ENCODE data around the gene DGKI. TPM values are rescaled to one million over a fixed set of nuclear protein-coding genes. Genes with fewer than 3 reads are reported as not detected.
A peak's percentile ranks its signal among the peaks of the same experiment; 100 is the strongest.

The DGKI gene
- total RNA-seq, 1 donor from 2014 or later = 0.69 TPM

DNA sequence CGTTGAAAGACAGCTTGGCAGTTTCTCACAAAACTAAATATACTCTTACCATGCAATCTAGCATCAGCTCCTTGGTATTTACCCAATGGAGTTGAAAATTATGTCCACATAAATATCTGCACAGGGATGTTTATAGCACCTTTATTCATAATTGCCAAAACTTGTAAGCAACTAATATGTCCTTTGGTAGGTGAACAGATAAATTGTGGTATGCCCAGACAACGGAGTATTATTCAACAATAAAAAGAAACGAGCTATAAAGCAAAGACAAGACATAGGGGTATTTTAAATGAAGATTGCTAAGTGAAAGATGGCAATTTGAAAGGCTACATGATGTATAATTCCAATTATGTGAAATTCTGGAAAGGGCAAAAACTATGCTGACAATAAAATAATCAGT is 340.7 kb downstream of the DGKI start:
- no peaks in the 10 kb centered on the region for H3K9me3 Mint-ChIP-seq (ENCODE audit: unreplicated experiment)
- H3K4me3 Mint-ChIP-seq (ENCODE audit: unreplicated experiment) = no peak overlapping the region
- no peak for DNase-seq (ENCODE audit: low spot score)
- H3K27ac Mint-ChIP-seq (ENCODE audit: unreplicated experiment) = no peak overlapping the region
- peaks cover 5% of the 10 kb centered on the region for H3K4me1 Mint-ChIP-seq (ENCODE audit: unreplicated experiment)
- no peaks in the 10 kb centered on the region for H3K27me3 Mint-ChIP-seq (ENCODE audit: unreplicated experiment)
- TF ChIP-seq, protein P1, sequence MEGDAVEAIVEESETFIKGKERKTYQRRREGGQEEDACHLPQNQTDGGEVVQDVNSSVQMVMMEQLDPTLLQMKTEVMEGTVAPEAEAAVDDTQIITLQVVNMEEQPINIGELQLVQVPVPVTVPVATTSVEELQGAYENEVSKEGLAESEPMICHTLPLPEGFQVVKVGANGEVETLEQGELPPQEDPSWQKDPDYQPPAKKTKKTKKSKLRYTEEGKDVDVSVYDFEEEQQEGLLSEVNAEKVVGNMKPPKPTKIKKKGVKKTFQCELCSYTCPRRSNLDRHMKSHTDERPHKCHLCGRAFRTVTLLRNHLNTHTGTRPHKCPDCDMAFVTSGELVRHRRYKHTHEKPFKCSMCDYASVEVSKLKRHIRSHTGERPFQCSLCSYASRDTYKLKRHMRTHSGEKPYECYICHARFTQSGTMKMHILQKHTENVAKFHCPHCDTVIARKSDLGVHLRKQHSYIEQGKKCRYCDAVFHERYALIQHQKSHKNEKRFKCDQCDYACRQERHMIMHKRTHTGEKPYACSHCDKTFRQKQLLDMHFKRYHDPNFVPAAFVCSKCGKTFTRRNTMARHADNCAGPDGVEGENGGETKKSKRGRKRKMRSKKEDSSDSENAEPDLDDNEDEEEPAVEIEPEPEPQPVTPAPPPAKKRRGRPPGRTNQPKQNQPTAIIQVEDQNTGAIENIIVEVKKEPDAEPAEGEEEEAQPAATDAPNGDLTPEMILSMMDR (IDR thresholded peaks at IDR 0.05; ENCODE audit: unreplicated experiment) = no peak
- no peaks in the 10 kb centered on the region for H3K36me3 Mint-ChIP-seq (ENCODE audit: low read depth, unreplicated experiment)

DNA sequence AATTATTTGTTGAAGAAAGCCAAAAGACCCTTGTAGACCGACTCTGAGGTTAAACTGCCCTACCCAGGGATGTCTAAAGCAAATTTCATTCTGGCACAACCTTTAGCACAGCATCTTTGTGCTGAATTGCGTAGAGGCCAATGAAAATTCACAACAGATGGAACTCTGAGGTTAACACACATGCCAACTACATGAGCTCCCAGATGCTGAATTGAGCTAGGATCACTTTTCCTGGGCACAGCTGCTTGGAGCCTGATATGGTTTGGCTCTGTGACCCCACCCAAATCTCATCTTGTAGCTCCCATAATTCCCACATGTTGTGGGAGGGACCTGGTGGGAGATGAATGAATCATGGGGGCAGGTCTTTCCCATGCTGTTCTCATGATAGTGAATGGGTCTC is 345.2 kb downstream of the DGKI start:
- TF ChIP-seq, protein P1 (IDR thresholded peaks at IDR 0.05; ENCODE audit: unreplicated experiment) = no peak
- no peaks in the 10 kb centered on the region for H3K4me1 Mint-ChIP-seq (ENCODE audit: unreplicated experiment)
- H3K27me3 Mint-ChIP-seq (ENCODE audit: unreplicated experiment) = no peaks in the 10 kb centered on the region

DNA sequence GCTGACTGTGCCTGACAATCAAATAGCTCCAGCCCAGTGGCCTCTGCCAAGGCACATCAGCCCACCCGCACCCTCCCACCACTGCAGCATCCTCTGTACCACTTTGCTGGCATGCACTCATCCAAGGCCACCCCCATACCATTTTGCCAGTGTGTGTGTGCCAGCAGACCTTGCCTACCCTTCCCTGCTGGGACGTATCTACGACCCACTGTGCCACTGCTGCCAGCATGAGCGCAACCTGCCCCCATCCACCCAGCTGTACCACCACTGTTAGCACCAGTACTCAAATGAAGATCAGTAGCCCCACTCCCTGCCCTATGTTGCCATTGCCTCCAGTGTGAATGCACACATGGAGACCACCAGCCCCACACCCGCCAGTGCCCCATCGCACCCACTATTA is 353.9 kb downstream of the DGKI start:
- no peaks in the 10 kb centered on the region for H3K9me3 Mint-ChIP-seq (ENCODE audit: unreplicated experiment)
- DNase-seq (ENCODE audit: low spot score) = no peak
- H3K4me3 Mint-ChIP-seq (ENCODE audit: unreplicated experiment) = no peak overlapping the region
- no peaks in the 10 kb centered on the region for H3K4me1 Mint-ChIP-seq (ENCODE audit: unreplicated experiment)
- H3K36me3 Mint-ChIP-seq (ENCODE audit: low read depth, unreplicated experiment) = no peaks in the 10 kb centered on the region
- TF ChIP-seq, protein P1 (IDR thresholded peaks at IDR 0.05; ENCODE audit: unreplicated experiment) = no peak
- H3K27ac Mint-ChIP-seq (ENCODE audit: unreplicated experiment) = no peak overlapping the region
- no peaks in the 10 kb centered on the region for H3K27me3 Mint-ChIP-seq (ENCODE audit: unreplicated experiment)

More for the DNA sequence above, 345.2 kb downstream of the DGKI start:
- no peak for DNase-seq (ENCODE audit: low spot score)
- H3K9me3 Mint-ChIP-seq (ENCODE audit: unreplicated experiment) = no peaks in the 10 kb centered on the region
- H3K4me3 Mint-ChIP-seq (ENCODE audit: unreplicated experiment) = no peak overlapping the region
- H3K36me3 Mint-ChIP-seq (ENCODE audit: low read depth, unreplicated experiment) = no peaks in the 10 kb centered on the region
- H3K27ac Mint-ChIP-seq (ENCODE audit: unreplicated experiment) = no peak overlapping the region

DNA sequence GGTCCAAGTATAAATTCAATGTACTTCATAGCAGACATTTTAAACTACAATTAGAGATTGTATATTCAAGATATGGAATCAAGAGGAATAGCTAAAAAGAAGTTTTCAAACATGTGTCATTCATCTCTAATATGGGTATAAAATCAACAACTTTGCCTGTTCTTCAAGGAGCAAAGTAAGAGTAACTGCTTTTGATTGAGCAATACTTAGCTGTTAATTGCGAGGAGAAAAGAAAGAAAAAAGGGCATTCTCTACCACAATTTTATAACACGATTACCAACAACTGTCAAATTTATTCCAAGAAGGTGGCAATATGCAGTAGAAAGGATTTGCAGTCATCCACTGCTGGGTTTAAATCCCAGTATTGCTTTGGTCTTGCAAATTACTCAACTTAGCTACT is 356.9 kb downstream of the DGKI start:
- Mint-ChIP-seq H3K27me3 (ENCODE audit: unreplicated experiment) (no peaks in the 10 kb centered on the region), H3K9me3 (ENCODE audit: unreplicated experiment) (no peaks in the 10 kb centered on the region), H3K4me3 (ENCODE audit: unreplicated experiment) (no peak overlapping the region), H3K27ac (ENCODE audit: unreplicated experiment) (no peak overlapping the region), H3K36me3 (ENCODE audit: low read depth, unreplicated experiment) (no peaks in the 10 kb centered on the region), H3K4me1 (ENCODE audit: unreplicated experiment) (no peaks in the 10 kb centered on the region)
- DNase-seq (ENCODE audit: low spot score) = no peak
- TF ChIP-seq, protein P1 (IDR thresholded peaks at IDR 0.05; ENCODE audit: unreplicated experiment) = no peak

DNA sequence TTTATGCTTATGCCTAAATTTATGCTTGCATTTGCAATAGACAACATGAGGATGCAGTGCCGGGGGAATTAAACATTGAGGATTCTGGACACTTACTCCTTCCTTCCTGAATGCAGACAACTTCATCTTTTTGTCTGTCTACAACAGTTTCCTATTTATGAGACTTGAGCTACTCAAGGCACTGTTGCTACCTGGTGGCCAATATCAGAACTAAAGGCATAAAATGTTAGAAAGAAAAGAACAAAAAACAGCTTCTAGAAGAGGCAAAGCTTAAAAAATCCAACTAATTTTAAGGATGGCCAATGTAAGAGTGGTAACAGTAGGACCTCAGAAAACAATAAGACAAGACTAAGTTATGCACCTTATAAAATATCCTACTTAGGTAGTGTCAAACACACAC is 358.7 kb downstream of the DGKI start:
- Mint-ChIP-seq H3K27ac (ENCODE audit: unreplicated experiment) (no peak overlapping the region), H3K27me3 (ENCODE audit: unreplicated experiment) (no peaks in the 10 kb centered on the region), H3K4me3 (ENCODE audit: unreplicated experiment) (no peak overlapping the region), H3K9me3 (ENCODE audit: unreplicated experiment) (no peaks in the 10 kb centered on the region), H3K4me1 (ENCODE audit: unreplicated experiment) (no peaks in the 10 kb centered on the region), H3K36me3 (ENCODE audit: low read depth, unreplicated experiment) (no peaks in the 10 kb centered on the region)
- TF ChIP-seq, protein P1 (IDR thresholded peaks at IDR 0.05; ENCODE audit: unreplicated experiment) = peak; percentile 38
- DNase-seq (ENCODE audit: low spot score) = no peak

All from endothelial cell (in vitro differentiated cells).